MCF 10A (cell line): ENCODE data around the gene AIM2. TPM values are rescaled to one million over a fixed set of nuclear protein-coding genes. Genes with fewer than 3 reads are reported as not detected.

Experiments
- BruUV-seq: library from RNA; stranded (reverse); fragments of 400-500 nt; replicated peaks from 2 replicates; lab custom pipeline; 2021; lab: Mats Ljungman, UMichigan
- CTCF ChIA-PET: fragments of 300-600 bp; sonication (Branson Sonifier 250); formaldehyde crosslinking; extraction: SDS; loops from one replicate; lab custom pipeline; 2021; ENCODE audit warnings: antibody characterized with exemption, inconsistent platforms; lab: Yijun Ruan, JAX
- POLR2A ChIA-PET: fragments of 300-600, 350-650 bp; sonication (Branson Sonifier 250); formaldehyde crosslinking; extraction: SDS; loops from one replicate; lab custom pipeline; 2020; ENCODE audit warnings: antibody characterized with exemption, inconsistent platforms; lab: Yijun Ruan, JAX
- DNase-seq: peaks from one replicate; pipeline ENCODE4 v3.0.0-alpha.2; 2018; ENCODE audit not compliant: unreplicated experiment
- H3K27ac Mint-ChIP-seq: one replicate; pipeline ENCODE4 v1.8.0; 2022; ENCODE audit warnings: mild to moderate bottlenecking, low read depth, mixed read lengths; ENCODE audit not compliant: unreplicated experiment
- H3K27me3 Mint-ChIP-seq: one replicate; pipeline ENCODE4 v1.8.0; 2022; ENCODE audit warnings: mixed read lengths; ENCODE audit not compliant: insufficient read depth, unreplicated experiment
- H3K36me3 Mint-ChIP-seq: one replicate; pipeline ENCODE4 v1.8.0; 2022; ENCODE audit warnings: mild to moderate bottlenecking, moderate library complexity, mixed read lengths; ENCODE audit not compliant: insufficient read depth, unreplicated experiment
- H3K4me1 Mint-ChIP-seq: one replicate; pipeline ENCODE4 v1.8.0; 2022; ENCODE audit warnings: mixed read lengths; ENCODE audit not compliant: insufficient read depth, unreplicated experiment
- H3K4me3 Mint-ChIP-seq: one replicate; pipeline ENCODE4 v1.8.0; 2022; ENCODE audit warnings: mild to moderate bottlenecking, moderate library complexity, mixed read lengths; ENCODE audit not compliant: unreplicated experiment
- H3K9me3 Mint-ChIP-seq: one replicate; pipeline ENCODE4 v1.8.0; 2022; ENCODE audit warnings: mixed read lengths; ENCODE audit not compliant: unreplicated experiment
- intact Hi-C: fragments of 100-400 bp; cut with micrococcal nuclease; formaldehyde crosslinking; loops from 2 replicates; pipeline ENCODE4 v1.14.1; 2022
- total RNA-seq: library from RNA; stranded (reverse); gene quantifications from 2 replicates; pipeline ENCODE4 v1.2.3, GENCODE V29; 2022
- TF ChIP-seq, protein P1 (sequence below): fragments of 200-600 bp; IDR thresholded peaks from one replicate; pipeline ENCODE4 v1.8.0; 2022; ENCODE audit warnings: antibody characterized with exemption, mild to moderate bottlenecking; ENCODE audit not compliant: unreplicated experiment

The AIM2 gene
- total RNA-seq, 1 experiment from 2014 or later: not detected

DNA sequence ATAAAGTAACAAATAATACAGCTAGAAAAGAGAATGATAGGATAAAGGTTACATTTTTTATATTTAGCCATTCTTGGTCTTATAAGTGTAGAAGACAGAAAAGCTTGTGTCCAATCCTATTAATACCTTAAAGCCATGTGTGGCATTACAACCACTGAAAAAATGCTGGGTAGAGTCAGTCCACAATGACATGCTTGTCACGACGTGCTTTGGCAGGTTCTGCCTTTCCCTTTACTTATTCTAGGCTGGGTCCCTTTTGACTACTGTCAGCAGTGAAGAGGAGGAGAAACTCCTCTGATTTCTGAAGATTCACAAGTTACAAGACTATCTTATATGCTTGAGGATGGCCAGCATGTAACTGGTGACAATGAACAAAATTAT lies 14.6 kb upstream of the AIM2 start:
- H3K36me3 Mint-ChIP-seq: no peaks in the 10 kb centered on the region
- peak overlapping the region; percentile 61 for H3K27ac Mint-ChIP-seq
- no peak for DNase-seq
- intact Hi-C loops: no loop called here
- H3K9me3 Mint-ChIP-seq: no peaks in the 10 kb centered on the region
- ChIA-PET POLR2A (interaction anchor here (0.6 to 1.5 kb wide), 6 partner anchors 9 to 833 kb away, joined by 3 to 6 read pairs (median 4); partner anchors contain the start of gene IFI16), CTCF (interaction anchor here (0.5 to 2.7 kb wide), 5 partner anchors 34 to 1109 kb away, joined by 3 to 12 read pairs (median 4); no protein-coding TSS in a partner anchor)
- TSS peak; percentile 64 for BruUV-seq
- H3K27me3 Mint-ChIP-seq: no peaks in the 10 kb centered on the region
- H3K4me1 Mint-ChIP-seq: peaks cover 32% of the 10 kb centered on the region
- TF ChIP-seq, protein P1, sequence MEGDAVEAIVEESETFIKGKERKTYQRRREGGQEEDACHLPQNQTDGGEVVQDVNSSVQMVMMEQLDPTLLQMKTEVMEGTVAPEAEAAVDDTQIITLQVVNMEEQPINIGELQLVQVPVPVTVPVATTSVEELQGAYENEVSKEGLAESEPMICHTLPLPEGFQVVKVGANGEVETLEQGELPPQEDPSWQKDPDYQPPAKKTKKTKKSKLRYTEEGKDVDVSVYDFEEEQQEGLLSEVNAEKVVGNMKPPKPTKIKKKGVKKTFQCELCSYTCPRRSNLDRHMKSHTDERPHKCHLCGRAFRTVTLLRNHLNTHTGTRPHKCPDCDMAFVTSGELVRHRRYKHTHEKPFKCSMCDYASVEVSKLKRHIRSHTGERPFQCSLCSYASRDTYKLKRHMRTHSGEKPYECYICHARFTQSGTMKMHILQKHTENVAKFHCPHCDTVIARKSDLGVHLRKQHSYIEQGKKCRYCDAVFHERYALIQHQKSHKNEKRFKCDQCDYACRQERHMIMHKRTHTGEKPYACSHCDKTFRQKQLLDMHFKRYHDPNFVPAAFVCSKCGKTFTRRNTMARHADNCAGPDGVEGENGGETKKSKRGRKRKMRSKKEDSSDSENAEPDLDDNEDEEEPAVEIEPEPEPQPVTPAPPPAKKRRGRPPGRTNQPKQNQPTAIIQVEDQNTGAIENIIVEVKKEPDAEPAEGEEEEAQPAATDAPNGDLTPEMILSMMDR: no peak
- H3K4me3 Mint-ChIP-seq: peak overlapping the region; percentile 6

DNA sequence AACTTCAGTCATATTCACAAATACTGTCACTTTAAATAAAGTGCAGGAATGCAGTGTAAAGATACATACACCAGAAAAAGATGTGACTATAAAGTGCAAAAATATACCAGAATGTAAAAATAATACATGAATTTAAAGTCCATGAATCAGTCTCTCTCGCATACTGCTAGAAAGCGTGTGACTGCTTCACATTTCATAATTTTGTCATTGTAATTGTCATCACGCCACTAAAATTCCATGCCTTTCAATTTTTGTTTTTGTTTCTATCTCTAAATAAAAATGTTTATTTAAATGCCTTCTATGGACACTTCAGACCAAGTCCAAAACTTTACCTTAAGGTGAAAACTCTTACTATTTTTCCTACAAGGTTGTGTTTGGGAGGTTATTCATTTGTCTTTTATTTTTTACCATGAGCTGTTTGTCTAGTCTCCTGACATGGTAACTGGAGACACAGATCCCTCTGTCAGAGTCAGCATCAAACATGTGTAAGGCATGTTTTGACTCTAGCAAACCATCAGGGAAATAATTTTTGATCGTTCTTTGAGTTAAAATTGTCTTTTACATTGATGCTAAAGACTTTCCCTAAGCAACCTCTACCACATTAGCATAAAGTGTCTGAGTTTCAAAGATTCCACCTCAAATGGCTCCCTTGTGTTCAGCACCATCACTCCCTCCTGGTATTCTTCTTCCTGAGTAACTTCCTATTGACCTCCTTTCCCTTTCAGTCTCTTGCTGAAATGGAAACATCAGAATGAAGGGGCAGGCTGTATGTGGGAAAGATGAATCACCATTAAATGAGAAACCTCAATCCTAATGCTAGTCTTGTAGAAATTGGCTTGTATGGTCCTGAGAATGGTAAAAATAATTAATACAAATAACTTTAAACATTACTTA lies 14.0 kb upstream of the AIM2 start:
- Mint-ChIP-seq H3K4me1 (peaks cover 32% of the 10 kb centered on the region), H3K4me3 (no peak overlapping the region), H3K27ac (peak overlapping the region; percentile 61), H3K27me3 (no peaks in the 10 kb centered on the region), H3K9me3 (no peaks in the 10 kb centered on the region), H3K36me3 (no peaks in the 10 kb centered on the region)
- ChIA-PET CTCF (interaction anchor here (0.5 to 2.7 kb wide), 12 partner anchors 11 to 1108 kb away, joined by 3 to 12 read pairs (median 4); partner anchors contain the start of genes AIM2 and IFI16), POLR2A (interaction anchor here (0.6 to 1.5 kb wide), 6 partner anchors 8 to 833 kb away, joined by 3 to 6 read pairs (median 4); partner anchors contain the start of gene IFI16)
- TF ChIP-seq, protein P1: no peak
- peak; percentile 40 for DNase-seq
- no TSS peak for BruUV-seq
- intact Hi-C loops: no loop called here

DNA sequence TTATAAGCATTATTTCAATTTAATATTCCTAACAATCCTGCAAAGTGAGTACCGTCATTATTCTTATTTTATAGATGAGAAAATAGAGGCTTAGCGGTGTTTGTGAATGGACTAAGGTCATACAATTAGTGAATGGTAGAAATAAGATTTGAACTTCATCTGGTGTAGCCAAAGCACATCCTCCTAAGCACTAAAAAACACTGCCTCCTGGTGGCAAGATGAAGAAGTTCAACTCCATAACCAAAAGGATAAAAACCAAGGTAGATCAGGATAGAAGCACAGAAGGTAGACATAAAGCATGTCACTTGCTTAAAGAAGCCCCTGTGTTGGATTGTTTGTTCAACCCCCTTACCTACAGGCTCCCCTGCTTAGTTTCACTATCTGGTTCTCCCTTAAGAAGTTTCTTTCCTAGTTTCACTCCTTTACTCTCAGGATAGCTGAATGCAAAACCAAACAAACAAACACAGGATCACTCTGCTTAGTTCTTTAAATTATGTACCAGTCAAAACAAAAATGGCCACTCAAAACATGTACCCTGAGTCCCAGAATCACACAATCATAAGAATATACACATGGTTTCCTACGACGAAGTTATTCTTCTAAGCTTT lies 12.7 kb upstream of the AIM2 start:
- Mint-ChIP-seq H3K27me3 (no peaks in the 10 kb centered on the region), H3K27ac (no peak overlapping the region), H3K9me3 (no peaks in the 10 kb centered on the region), H3K4me3 (no peak overlapping the region), H3K4me1 (peaks cover 32% of the 10 kb centered on the region), H3K36me3 (no peaks in the 10 kb centered on the region)
- intact Hi-C loops: no loop called here
- TF ChIP-seq, protein P1: peak; percentile 52
- CTCF ChIA-PET: interaction anchor here (0.6 to 2.7 kb wide), 25 partner anchors 10 to 1975 kb away, joined by 3 to 27 read pairs (median 3); partner anchors contain the start of genes AIM2 and IFI16
- no TSS peak for BruUV-seq
- POLR2A ChIA-PET: interaction anchor here (1.0 to 1.5 kb wide), 4 partner anchors 11 to 79 kb away, joined by 3 to 6 read pairs (median 6); partner anchors contain the start of gene IFI16
- peak; percentile 29 for DNase-seq
